H1 (cell line): ENCODE measurements around the gene C9orf152. TPM values are rescaled to one million over a fixed set of nuclear protein-coding genes. Genes with fewer than 3 reads are reported as not detected.

Source experiments
- CTCF ChIA-PET: fragments of 300-600 bp; sonication (Branson Sonifier 250); formaldehyde crosslinking; loops from one replicate; lab custom pipeline; 2021; ENCODE audit not compliant: partially characterized antibody; lab: Charles Lee
- POLR2A ChIA-PET: fragments of 300-600 bp; sonication (Branson Sonifier 250); formaldehyde crosslinking; loops from one replicate; lab custom pipeline; 2021; ENCODE audit warnings: inconsistent platforms; ENCODE audit not compliant: partially characterized antibody; lab: Charles Lee
- DNase-seq, 2 experiments: peaks; one replicate each; pipeline versions ENCODE4 v3.0.0 to v3.0.0-alpha.2; 2010 to 2022; ENCODE audit warnings: low spot score in 2 of 2, low read depth in 1 of 2, mixed read lengths in 1 of 2
- FAIRE-seq: peaks from 2 replicates; lab custom pipeline; 2011; peaks lifted over from hg19 to GRCh38; lab: Jason Lieb, UNC
- H2AFZ ChIP-seq: 2 replicates; pipeline ENCODE4 v1.8.1; 2012; ENCODE audit warnings: low read length, inconsistent platforms
- H2AK5ac ChIP-seq: 2 replicates; pipeline ENCODE4 v1.6.1; 2013; ENCODE audit warnings: low read depth, low read length
- H2BK120ac ChIP-seq: replicated peaks from 2 replicates; pipeline ENCODE3; 2013; ENCODE audit warnings: low read depth, low read length, inconsistent platforms
- H2BK12ac ChIP-seq: 2 replicates; pipeline ENCODE4 v1.6.1; 2013; ENCODE audit warnings: low read depth, low read length
- H2BK15ac ChIP-seq: 2 replicates; pipeline ENCODE4 v1.6.1; 2013; ENCODE audit warnings: low read length
- H2BK20ac ChIP-seq: 2 replicates; pipeline ENCODE4 v1.6.1; 2013; ENCODE audit warnings: low read length
- H2BK5ac ChIP-seq: 2 replicates; pipeline ENCODE4 v1.6.1; 2013; ENCODE audit warnings: low read depth, low read length
- H3K14ac ChIP-seq: 2 replicates; pipeline ENCODE4 v1.6.1; 2013; ENCODE audit warnings: inconsistent platforms; ENCODE audit not compliant: insufficient read length
- H3K18ac ChIP-seq: 2 replicates; pipeline ENCODE4 v1.6.1; 2013; ENCODE audit warnings: low read length; ENCODE audit errors: extremely low read depth
- H3K23ac ChIP-seq: 2 replicates; pipeline ENCODE4 v1.6.1; 2013; ENCODE audit warnings: inconsistent platforms; ENCODE audit not compliant: insufficient read length
- H3K23me2 ChIP-seq: 2 replicates; pipeline ENCODE4 v1.6.1; 2013; ENCODE audit warnings: low read depth, low read length
- H3K27ac ChIP-seq: 2 replicates; pipeline ENCODE4 v1.6.1; 2011; ENCODE audit warnings: low read depth, low read length, inconsistent platforms
- H3K27me3 ChIP-seq, 4 experiments: replicated peaks in 1 of 4; 1 replicate in 1 of 4; 2 replicates in 3 of 4; pipeline versions ENCODE4 v1.6.1 to v1.8.1; 2011 to 2013; ENCODE audit warnings: low read length in 3 of 4, mild to moderate bottlenecking in 3 of 4, inconsistent platforms in 2 of 4, mixed read lengths in 2 of 4, moderate library complexity in 1 of 4; ENCODE audit not compliant: control insufficient read depth in 3 of 4, insufficient read depth in 3 of 4; ENCODE audit errors: extremely low read depth in 1 of 4
- H3K36me3 ChIP-seq, 4 experiments: 2 replicates each; pipeline versions ENCODE4 v1.6.1 to v1.8.1; 2011 to 2013; ENCODE audit warnings: mild to moderate bottlenecking in 4 of 4, low read length in 3 of 4, moderate library complexity in 2 of 4, control low read depth in 1 of 4, inconsistent platforms in 1 of 4; ENCODE audit not compliant: insufficient read depth in 4 of 4, control insufficient read depth in 2 of 4
- H3K4ac ChIP-seq: replicated peaks from 2 replicates; pipeline ENCODE3; 2013; ENCODE audit warnings: low read length, low read depth, mixed read lengths, inconsistent platforms; ENCODE audit not compliant: insufficient read length
- H3K4me1 ChIP-seq, 4 experiments: replicated peaks in 1 of 4; 1 replicate in 1 of 4; 2 replicates in 3 of 4; pipeline versions ENCODE4 v1.6.1 to v1.8.1; 2011 to 2013; ENCODE audit warnings: low read length in 3 of 4, inconsistent platforms in 2 of 4, mixed read lengths in 1 of 4; ENCODE audit not compliant: insufficient read depth in 4 of 4, control insufficient read depth in 3 of 4
- H3K4me2 ChIP-seq, 2 experiments: 2 replicates each; pipeline versions ENCODE4 v1.6.1 to v1.8.1; 2011 to 2013; ENCODE audit warnings: low read depth in 2 of 2, low read length in 2 of 2, control low read depth in 1 of 2, inconsistent platforms in 1 of 2, mild to moderate bottlenecking in 1 of 2; ENCODE audit not compliant: insufficient read depth in 1 of 2
- H3K4me3 ChIP-seq, 4 experiments: fragments of 200-600, 300-600 bp in 1 of 4; sonication (generic), shearing (Covaris generic), sonication (Bioruptor Twin) in 1 of 4; 2 replicates each; pipeline versions ENCODE4 v1.5.1 to v1.8.1; 2011 to 2016; ENCODE audit warnings: low read length in 4 of 4, low read depth in 3 of 4, control low read depth in 2 of 4, inconsistent platforms in 2 of 4, mild to moderate bottlenecking in 2 of 4, mixed read lengths in 1 of 4, moderate library complexity in 1 of 4; ENCODE audit not compliant: insufficient read depth in 2 of 4; ENCODE audit errors: extremely low read depth in 1 of 4
- H3K56ac ChIP-seq: replicated peaks from 2 replicates; pipeline ENCODE3; 2013; ENCODE audit warnings: low read depth, mild to moderate bottlenecking, mixed read lengths, low read length, inconsistent platforms; ENCODE audit not compliant: insufficient read length
- H3K79me1 ChIP-seq: 2 replicates; pipeline ENCODE4 v1.6.1; 2013; ENCODE audit warnings: low read depth, low read length, control low read depth
- H3K79me2 ChIP-seq, 2 experiments: 2 replicates each; pipeline versions ENCODE4 v1.6.1 to v1.8.1; 2012 to 2013; ENCODE audit warnings: low read length in 2 of 2, mild to moderate bottlenecking in 2 of 2, inconsistent platforms in 1 of 2; ENCODE audit not compliant: insufficient read depth in 2 of 2, control insufficient read depth in 1 of 2
- H3K9ac ChIP-seq, 4 experiments: replicated peaks in 1 of 4; 1 replicate in 1 of 4; 2 replicates in 3 of 4; pipeline versions ENCODE4 v1.6.1 to v1.8.1; 2011 to 2013; ENCODE audit warnings: low read depth in 3 of 4, low read length in 3 of 4, control low read depth in 2 of 4, mild to moderate bottlenecking in 2 of 4, moderate library complexity in 2 of 4, inconsistent platforms in 1 of 4; ENCODE audit errors: extremely low read depth in 1 of 4
- H3K9me3 ChIP-seq, 2 experiments: 2 replicates each; pipeline versions ENCODE4 v1.6.1 to v1.8.1; 2012 to 2013; ENCODE audit warnings: mild to moderate bottlenecking in 2 of 2, moderate library complexity in 2 of 2, control low read depth in 1 of 2, inconsistent platforms in 1 of 2, low read depth in 1 of 2, low read length in 1 of 2, mixed read lengths in 1 of 2; ENCODE audit not compliant: insufficient read depth in 2 of 2
- H4K20me1 ChIP-seq, 2 experiments: replicated peaks in 1 of 2; 2 replicates each; pipeline versions ENCODE3 to v1.8.1; 2011 to 2013; ENCODE audit warnings: inconsistent platforms in 2 of 2, low read length in 2 of 2, mild to moderate bottlenecking in 1 of 2; ENCODE audit not compliant: insufficient read depth in 2 of 2, control insufficient read depth in 1 of 2
- H4K5ac ChIP-seq: 2 replicates; pipeline ENCODE4 v1.6.1; 2013; ENCODE audit warnings: low read length, low read depth, mixed read lengths, inconsistent platforms; ENCODE audit not compliant: insufficient read length
- H4K8ac ChIP-seq: 2 replicates; pipeline ENCODE4 v1.8.0; 2013; ENCODE audit warnings: mild to moderate bottlenecking, moderate library complexity, low read length, inconsistent platforms; ENCODE audit not compliant: insufficient read depth; ENCODE audit errors: extremely low read depth
- H4K91ac ChIP-seq: replicated peaks from 2 replicates; pipeline ENCODE3; 2013; ENCODE audit warnings: low read length, mixed read lengths, inconsistent platforms; ENCODE audit not compliant: insufficient read length
- CHD2 ChIP-seq: IDR thresholded peaks from 2 replicates; pipeline ENCODE4 v1.6.1; 2012; ENCODE audit warnings: low read length, improper control_type of control experiment
- E2F6 ChIP-seq: IDR thresholded peaks from 2 replicates; pipeline ENCODE4 v1.6.1; 2012; ENCODE audit warnings: inconsistent platforms
- EGR1 ChIP-seq: IDR thresholded peaks from 2 replicates; pipeline ENCODE4 v1.6.1; 2011; ENCODE audit warnings: low read depth, low read length, borderline replicate concordance
- GABPA ChIP-seq: IDR thresholded peaks from 2 replicates; pipeline ENCODE4 v1.6.1; 2011; ENCODE audit warnings: mild to moderate bottlenecking, low read length, moderate library complexity, borderline replicate concordance; ENCODE audit not compliant: insufficient read depth
- KDM4A ChIP-seq: IDR thresholded peaks from one replicate; pipeline ENCODE4 v1.7.1; 2012; ENCODE audit warnings: low read depth, mild to moderate bottlenecking, moderate library complexity, low read length, inconsistent platforms; ENCODE audit not compliant: severe bottlenecking
- NANOG ChIP-seq: IDR thresholded peaks from 2 replicates; pipeline ENCODE4 v1.6.1; 2011; ENCODE audit warnings: low read length, low read depth, mild to moderate bottlenecking, inconsistent platforms; ENCODE audit not compliant: insufficient read depth, poor library complexity, severe bottlenecking
- POU5F1 ChIP-seq: IDR thresholded peaks from 2 replicates; pipeline ENCODE4 v1.6.1; 2011; ENCODE audit warnings: low read depth, mild to moderate bottlenecking, low read length, moderate library complexity
- RBBP5 ChIP-seq: IDR thresholded peaks from 2 replicates; pipeline ENCODE4 v1.7.1; 2012; ENCODE audit warnings: low read depth, mild to moderate bottlenecking, inconsistent platforms, low read length, moderate library complexity, borderline replicate concordance
- TAF7 ChIP-seq: optimal IDR thresholded peaks from 2 replicates; pipeline ENCODE3; 2011; ENCODE audit warnings: low read depth, mild to moderate bottlenecking, inconsistent platforms, low read length, moderate library complexity, borderline replicate concordance
- WGBS, 2 experiments: shearing (Covaris generic) in 1 of 2; methylation state at CpG; one replicate each; pipeline versions ENCODE4 v1.1.6 to v1.1.7; 2013 to 2015; ENCODE audit warnings: low lambda C conversion rate in 2 of 2, mixed read lengths in 2 of 2, inconsistent platforms in 1 of 2, low coverage in 1 of 2, missing lambda C conversion rate in 1 of 2; ENCODE audit not compliant: insufficient replicate concordance in 2 of 2, insufficient coverage in 1 of 2, insufficient read length in 1 of 2; ENCODE audit errors: extremely low coverage in 1 of 2, missing lambda C conversion rate in 1 of 2; 5-methylcytosine and 5-hydroxymethylcytosine counted together
- polyA plus RNA-seq, 7 experiments: library from polyadenylated mRNA; depleted of rRNA in 3 of 7; stranded (reverse) in 5 of 7; unstranded in 2 of 7; fragments of >200 nt in 5 of 7; fragments of 200-250 nt in 2 of 7; gene quantifications; 1 replicate in 5 of 7; 2 replicates in 1 of 7; 4 replicates in 1 of 7; pipeline versions ENCODE4 v1.2.1 to v1.2.3, GENCODE V29; 2011 to 2013; ENCODE audit warnings: missing spikeins in 2 of 7, mixed read lengths in 2 of 7
- total RNA-seq: library from RNA; stranded (reverse); fragmentation: NEBNext Ultra II Directional; extraction: Animal tissue kit (Norgen Biotek cat#: 25700); gene quantifications from 2 replicates; pipeline ENCODE4 v1.2.1, GENCODE V29; 2021

The C9orf152 gene
- total and polyA plus RNA-seq, 2 of the 8 experiments (the other 6 are each of a cell fraction or from before 2014, with no cell fraction given): not detected

GRCh38 chr9:110251212-110251611 lies 43.3 kb upstream of the C9orf152 start:
- peaks cover 16 to 18% of the 10 kb centered on the region in 2 experiments for H4K20me1 ChIP-seq
- no peak overlapping the region for H3K23ac ChIP-seq
- H3K27me3 ChIP-seq: no peaks in the 10 kb centered on the region
- no peak overlapping the region for H2BK120ac ChIP-seq
- H3K36me3 ChIP-seq: peaks cover 2 to 41% (median 25%) of the 10 kb centered on the region in 4 experiments; a peak in 7 of 8 replicates
- TF ChIP-seq RBBP5 (no peak), E2F6 (no peak), NANOG (no peak), CHD2 (no peak), TAF7 (no peak), EGR1 (no peak), POU5F1 (no peak), GABPA (no peak), KDM4A (no peak)
- 86% methylated on average over 4 of the region's 4 CpGs; no CpG with 5 or more reads in 1 of the 2 experiments for WGBS, 2 experiments
- no peak overlapping the region for H3K4me2 ChIP-seq
- no peak overlapping the region for H4K8ac ChIP-seq
- H3K14ac ChIP-seq: no peak overlapping the region
- no peak overlapping the region for H2BK12ac ChIP-seq
- no peak overlapping the region for H3K4me3 ChIP-seq
- H3K4me1 ChIP-seq: peaks cover 0 to 8% (median 4%) of the 10 kb centered on the region in 4 experiments; a peak in 6 of 7 replicates
- H2BK20ac ChIP-seq: no peak overlapping the region
- H3K9ac ChIP-seq: no peak overlapping the region
- no peak overlapping the region for H2AK5ac ChIP-seq
- FAIRE-seq: no peak
- H3K79me1 ChIP-seq: peaks cover 7% of the 10 kb centered on the region; the same call in 1 of the 2 replicates
- H3K23me2 ChIP-seq: peaks cover 2% of the 10 kb centered on the region; the same call in 1 of the 2 replicates
- H2BK15ac ChIP-seq: no peak overlapping the region
- H4K91ac ChIP-seq: no peak overlapping the region
- POLR2A ChIA-PET: interaction anchor here (0.7 to 1.5 kb wide), 2 partner anchors 9 to 597 kb away, joined by 3 to 7 read pairs; no protein-coding TSS in a partner anchor
- H2BK5ac ChIP-seq: no peak overlapping the region
- H2AFZ ChIP-seq: no peak overlapping the region
- H4K5ac ChIP-seq: no peak overlapping the region
- H3K56ac ChIP-seq: no peak overlapping the region
- no peaks in the 10 kb centered on the region for H3K9me3 ChIP-seq
- no peak overlapping the region for H3K18ac ChIP-seq
- no peak overlapping the region for H3K27ac ChIP-seq
- H3K79me2 ChIP-seq: peaks cover 29 to 88% of the 10 kb centered on the region in 2 experiments
- CTCF ChIA-PET: no interaction called here
- no peak for DNase-seq
- no peak overlapping the region for H3K4ac ChIP-seq
